NOMO-1 treated with DMSO at 0.1 percent for 48 hours (cell line): ENCODE measurements around the gene CYP26A1.

Experiments
- DNase-seq: peaks from one replicate; lab custom pipeline; 2025; ENCODE audit not compliant: unreplicated experiment; lab: John Stamatoyannopoulos, UW

CYP26A1 gene

DNA sequence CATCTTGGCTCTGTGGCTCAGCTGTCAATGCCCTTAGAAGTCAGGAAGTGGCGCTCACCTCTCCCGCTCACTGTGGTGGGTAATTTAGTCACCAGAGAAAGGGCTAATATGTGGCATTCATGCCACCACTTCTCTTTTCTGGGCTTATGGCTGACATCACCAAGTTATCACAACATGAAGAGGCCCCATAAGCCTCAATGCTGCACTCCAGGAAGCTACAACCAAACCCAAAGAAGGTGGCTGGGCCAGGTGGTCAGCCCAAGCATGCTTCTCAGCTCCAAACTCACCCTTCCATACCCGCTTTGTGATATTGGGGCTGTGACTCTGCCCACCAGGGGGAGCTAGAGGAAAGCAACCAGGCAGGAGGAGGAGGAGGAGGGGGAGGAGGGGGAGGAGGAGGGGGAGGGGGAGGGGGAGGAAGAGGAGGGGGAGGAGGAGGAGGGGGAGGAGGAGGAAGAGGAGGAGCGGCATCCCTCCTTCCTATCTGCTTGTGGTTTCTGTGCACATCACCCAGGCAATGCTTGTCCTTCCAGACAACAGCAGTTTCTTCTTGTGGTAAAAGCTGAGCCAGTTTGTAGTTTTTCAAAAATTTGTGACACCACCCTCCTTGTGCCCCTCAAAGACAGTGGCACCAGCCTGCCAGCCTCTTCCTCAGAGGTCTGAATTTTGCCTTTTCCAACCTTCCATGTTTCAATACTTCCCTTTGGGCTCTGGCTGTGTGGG, 42.1 kb downstream of the CYP26A1 start:
- peak; percentile 57 for DNase-seq

DNA sequence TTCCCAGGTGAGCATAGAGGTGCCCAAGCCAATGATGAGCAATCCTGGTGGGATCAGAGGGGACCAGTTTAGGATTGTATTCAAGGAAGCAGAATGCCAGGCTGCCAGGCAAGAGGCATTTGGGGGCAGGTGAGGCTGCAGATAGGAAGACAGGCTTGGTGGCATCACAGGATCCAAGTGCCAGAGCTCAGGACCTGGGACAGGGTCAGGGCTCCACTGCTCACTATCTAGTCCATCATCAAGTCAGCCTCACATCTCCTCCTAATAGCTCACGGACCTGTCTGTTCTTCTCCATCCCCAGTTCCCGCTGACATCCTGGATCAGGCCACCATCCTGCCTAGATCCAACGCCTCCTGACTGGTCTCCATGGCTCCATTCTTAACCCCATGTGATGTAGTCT, 47.6 kb downstream of the CYP26A1 start:
- DNase-seq, result no peak

DNA sequence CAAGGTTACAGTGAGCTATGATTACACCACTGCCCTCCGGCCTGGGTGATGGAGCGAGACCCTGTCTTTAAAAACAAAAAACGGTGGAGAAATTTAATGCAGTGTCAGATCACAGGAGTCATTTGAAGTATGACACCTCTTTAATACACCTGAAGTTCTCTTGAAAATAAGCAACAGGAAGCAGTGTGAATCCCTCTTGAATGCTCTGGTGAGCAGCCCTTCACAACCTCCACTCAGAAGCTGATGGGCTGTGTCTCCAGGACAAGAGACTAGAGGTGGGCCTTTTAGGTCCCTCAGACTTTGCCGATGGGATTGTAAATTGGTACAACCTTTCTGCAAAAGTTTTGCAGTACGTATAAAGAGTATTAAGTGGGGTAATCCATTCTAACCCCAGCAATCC, 50.1 kb downstream of the CYP26A1 start:
- DNase-seq, result no peak

DNA sequence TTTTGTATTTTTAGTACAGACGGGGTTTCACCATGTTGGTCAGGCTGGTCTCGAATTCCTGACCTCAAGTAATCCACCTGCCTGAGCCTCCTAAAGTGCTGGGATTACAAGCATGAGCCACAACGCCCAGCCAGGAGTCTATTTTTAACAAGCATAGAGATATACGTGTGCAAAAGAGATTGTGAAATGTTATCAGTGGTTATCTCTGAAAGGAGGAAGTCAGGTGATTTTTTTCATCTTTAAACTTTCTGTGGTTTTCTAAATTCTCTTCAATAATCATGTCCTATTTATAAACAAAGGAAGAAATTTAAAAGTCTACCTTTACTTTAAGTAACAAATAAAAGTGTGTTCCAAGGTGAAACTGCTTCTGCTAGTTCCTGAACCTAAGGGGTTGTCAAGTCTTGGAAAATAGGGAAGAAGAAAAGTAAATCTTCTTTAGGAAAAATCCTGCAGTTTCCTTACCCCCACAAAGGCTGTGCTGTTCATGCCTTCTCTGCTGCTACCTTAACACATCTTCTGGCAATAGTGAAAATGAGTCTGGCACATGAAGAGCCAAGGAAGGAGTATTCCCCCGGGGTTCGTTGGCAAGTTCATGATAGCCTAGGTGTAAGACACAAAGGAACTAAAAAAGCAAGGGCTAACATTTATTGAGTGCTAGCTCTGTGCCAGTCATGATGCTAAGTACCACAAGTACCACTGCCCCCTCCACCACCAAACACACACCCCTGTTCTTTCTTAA, 51.1 kb downstream of the CYP26A1 start:
- peak; percentile 83 for DNase-seq

DNA sequence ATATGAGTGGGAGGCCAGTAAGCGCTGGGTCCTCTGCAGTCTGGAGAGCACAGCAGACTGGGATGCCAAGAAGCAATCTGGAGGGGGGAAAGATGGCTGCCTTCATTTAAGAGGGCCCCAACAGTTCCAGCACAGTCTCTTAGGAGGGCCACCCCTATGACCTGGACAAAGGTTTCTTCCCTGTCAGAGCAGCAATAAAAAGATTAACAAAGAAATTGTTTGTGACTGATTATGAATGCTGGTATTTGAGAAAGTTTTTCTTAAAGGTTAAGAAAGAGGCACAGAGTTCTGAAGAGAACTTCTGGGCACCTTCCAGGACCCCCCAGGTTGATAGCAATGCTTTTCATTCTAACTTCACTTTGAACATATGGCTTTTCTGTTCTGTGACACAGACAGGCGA, 52.3 kb downstream of the CYP26A1 start:
- DNase-seq, result no peak

DNA sequence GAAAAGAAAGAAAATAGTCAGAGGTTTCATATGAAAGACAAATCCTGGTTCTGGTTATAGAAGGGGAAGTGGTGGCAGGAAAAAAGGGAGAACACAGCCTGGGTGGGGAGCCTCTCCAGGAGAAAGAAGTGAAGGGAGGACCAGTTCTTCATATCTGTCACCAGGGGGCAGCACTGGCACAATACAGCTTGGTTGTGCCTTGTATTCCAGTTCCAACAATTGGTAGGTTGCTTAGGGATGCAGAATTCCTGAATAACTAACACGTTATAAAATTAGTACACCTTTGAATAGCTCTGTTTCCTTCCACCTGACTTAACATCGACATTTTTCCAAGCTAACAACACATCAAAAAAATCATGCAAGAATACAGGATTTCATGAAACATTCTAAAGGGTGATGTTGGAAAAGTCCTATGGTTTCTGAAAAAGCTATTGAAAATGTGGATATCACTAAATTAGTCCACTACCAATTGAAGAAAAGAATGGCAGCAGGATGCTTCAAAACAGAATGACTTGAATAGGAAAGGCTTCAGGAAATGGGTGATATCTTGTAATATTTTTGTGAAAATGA, 52.9 kb downstream of the CYP26A1 start:
- DNase-seq, result no peak
